NCI-H526 (cell line): ENCODE measurements around the gene PHOX2A.
A peak's percentile ranks its signal among the peaks of the same experiment; 100 is the strongest.
"Not testable (repeated sequence)": the region's sequence is repeated elsewhere in the genome, so short reads cannot be mapped to it uniquely, and the experiment has no call there.

Source experiments
- DNase-seq, 2 experiments: peaks; one replicate each; lab custom pipeline; 2025; lab: John Stamatoyannopoulos, UW

The PHOX2A gene

GRCh38 chr11:72244060-72244360, at the start of gene PHOX2A:
Gene PHOX2A, minus strand, starts transcription at chr11:72244176. Its CDS starts 172 bp downstream, at chr11:72244004.
- peak in 1 of 2 experiments; percentile 20 for DNase-seq

GRCh38 chr11:72293391-72293790, 49.4 kb upstream of the PHOX2A start:
- no peak for DNase-seq

- DNase-seq: no peak
Observed at GRCh38 chr11:72292106-72292785, 48.3 kb upstream of the PHOX2A start.

- DNase-seq: not testable (repeated sequence)
Observed at GRCh38 chr11:72290741-72291140, 46.8 kb upstream of the PHOX2A start.

- no peak for DNase-seq
Observed at GRCh38 chr11:72287293-72287692, 43.3 kb upstream of the PHOX2A start.

- no peak for DNase-seq
Observed at GRCh38 chr11:72283947-72284346, 40.0 kb upstream of the PHOX2A start.

- no peak for DNase-seq
Observed at GRCh38 chr11:72280726-72281315, 36.8 kb upstream of the PHOX2A start.

GRCh38 chr11:72280037-72280436, 36.1 kb upstream of the PHOX2A start:
- DNase-seq: no peak

- DNase-seq: no peak
Observed at GRCh38 chr11:72278905-72279304, 34.9 kb upstream of the PHOX2A start.

GRCh38 chr11:72274435-72274834, 30.5 kb upstream of the PHOX2A start:
- no peak for DNase-seq

- DNase-seq: no peak
Observed at GRCh38 chr11:72271980-72272379, 28.0 kb upstream of the PHOX2A start.

- DNase-seq: no peak
Observed at GRCh38 chr11:72267956-72268617, 24.1 kb upstream of the PHOX2A start.

GRCh38 chr11:72266960-72267359, 23.0 kb upstream of the PHOX2A start:
- not testable (repeated sequence) for DNase-seq

GRCh38 chr11:72265951-72266350, 22.0 kb upstream of the PHOX2A start:
- no peak for DNase-seq

- DNase-seq: no peak
Observed at GRCh38 chr11:72263361-72263760, 19.4 kb upstream of the PHOX2A start.

- DNase-seq: peak; percentile 64 to 89
Observed at GRCh38 chr11:72260574-72260973, 16.6 kb upstream of the PHOX2A start.

- no peak for DNase-seq
Observed at GRCh38 chr11:72259490-72259889, 15.5 kb upstream of the PHOX2A start.

GRCh38 chr11:72257570-72257969, 13.6 kb upstream of the PHOX2A start:
- DNase-seq: no peak

- DNase-seq: no peak
Observed at GRCh38 chr11:72254299-72254993, 10.5 kb upstream of the PHOX2A start.

- no peak for DNase-seq
Observed at GRCh38 chr11:72253392-72253791, 9.4 kb upstream of the PHOX2A start.

- DNase-seq: no peak
Observed at GRCh38 chr11:72251614-72252013, 7.6 kb upstream of the PHOX2A start.

- DNase-seq: no peak
Observed at GRCh38 chr11:72250661-72251464, 6.9 kb upstream of the PHOX2A start.
